Right forelimb (tissue), 1 donor: ENCODE results near the gene STAG1.
"Not testable (repeated sequence)": the region's sequence is repeated elsewhere in the genome, so short reads cannot be mapped to it uniquely, and the experiment has no call there.

Experiments used
- DNase-seq: peaks from one replicate; pipeline ENCODE4 v3.0.0-alpha.2; 2018

STAG1 gene

DNA sequence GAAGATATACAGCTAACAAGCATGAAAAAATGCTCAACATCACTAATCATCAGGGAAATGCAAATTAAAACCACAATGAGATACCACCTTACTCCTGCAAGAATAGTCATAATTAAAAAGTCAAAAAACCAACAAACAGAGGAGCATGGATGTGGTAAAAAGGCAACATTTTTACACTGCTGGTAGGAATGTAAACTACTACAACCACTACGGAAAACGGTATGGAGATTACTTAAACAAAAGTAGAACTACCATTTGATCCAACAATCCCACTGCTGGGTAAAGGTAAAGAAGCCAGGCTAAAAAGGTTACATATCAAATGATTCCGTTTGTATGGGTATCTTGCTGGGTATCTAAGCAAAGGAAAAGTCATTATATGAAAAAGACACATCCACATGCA lies 53.8 kb downstream of the STAG1 start:
- no peak for DNase-seq

DNA sequence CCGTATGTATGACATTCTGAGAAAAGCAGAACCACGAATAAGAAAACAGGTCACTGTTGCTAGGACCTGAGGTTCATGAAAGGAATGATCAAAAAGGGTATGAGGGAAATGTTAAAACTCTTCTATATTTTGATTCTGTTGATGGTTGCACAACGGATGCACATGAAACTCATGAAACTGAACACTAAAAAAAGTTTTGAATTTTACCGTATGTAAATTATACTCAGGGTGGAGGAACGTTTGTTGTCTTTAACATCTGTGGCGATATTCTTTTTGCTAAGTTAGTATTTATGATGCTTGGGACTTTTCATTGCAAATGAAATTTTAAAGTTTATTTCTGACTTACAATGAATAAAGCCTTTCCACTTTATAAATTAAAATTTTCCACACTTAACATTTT lies 55.4 kb downstream of the STAG1 start:
- DNase-seq: no peak

DNA sequence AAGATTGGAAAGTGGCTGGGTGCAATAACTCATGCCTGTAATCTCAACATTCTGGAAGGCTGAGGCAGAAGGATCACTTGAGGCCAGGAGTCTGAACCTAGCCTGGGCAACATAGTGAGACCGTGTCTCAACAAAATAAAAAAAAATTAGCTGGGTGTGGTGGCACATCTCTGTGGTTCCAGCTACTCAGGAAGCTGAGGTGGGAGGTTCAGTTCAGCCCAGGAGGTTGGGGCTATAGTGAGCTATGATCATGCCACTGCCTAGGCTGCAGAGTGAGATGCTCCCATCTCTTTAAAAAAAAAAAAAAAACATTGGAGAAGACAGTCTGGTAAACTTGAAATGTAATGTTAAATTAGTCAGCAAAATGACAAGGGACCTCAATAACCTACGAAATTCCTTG lies 57.9 kb downstream of the STAG1 start:
- DNase-seq: no peak

DNA sequence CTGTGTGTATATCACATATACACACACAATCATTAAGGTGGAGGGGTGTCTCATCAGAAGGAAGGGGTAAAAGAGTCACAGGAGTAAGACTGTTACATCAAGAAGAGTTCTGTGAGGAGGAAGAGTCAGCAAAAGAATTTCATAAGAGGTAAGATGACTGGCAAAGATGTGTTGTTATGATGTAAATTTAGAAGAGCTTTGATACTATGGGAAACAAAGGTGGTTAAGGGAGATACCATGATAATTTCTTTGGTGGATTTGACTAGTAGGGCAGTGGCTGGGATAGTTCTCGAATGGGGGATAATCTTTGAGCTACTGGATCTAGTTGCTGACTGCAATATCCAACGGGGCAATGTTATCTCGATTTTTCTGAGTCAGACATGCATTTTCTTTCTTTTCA lies 61.6 kb downstream of the STAG1 start:
- DNase-seq: no peak

DNA sequence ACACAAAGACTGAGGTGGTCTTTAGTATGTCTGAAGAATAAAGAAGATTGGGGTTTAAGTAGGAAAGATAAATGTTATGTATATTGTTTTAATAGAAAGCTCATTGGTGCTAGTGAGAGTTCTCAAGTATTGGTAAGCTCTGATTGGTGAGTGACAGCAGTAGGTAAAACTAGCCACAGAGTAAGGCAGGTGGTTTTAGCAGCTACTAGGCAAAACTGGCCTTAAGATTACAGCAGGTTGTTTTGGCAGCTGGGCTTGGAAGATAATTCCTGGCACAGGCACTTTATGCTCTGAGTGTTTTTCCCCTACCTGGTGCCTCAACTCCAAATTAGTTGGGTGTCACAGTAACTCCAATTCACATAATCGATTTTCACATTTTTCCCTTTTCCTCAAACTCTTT lies 66.3 kb downstream of the STAG1 start:
- no peak for DNase-seq

DNA sequence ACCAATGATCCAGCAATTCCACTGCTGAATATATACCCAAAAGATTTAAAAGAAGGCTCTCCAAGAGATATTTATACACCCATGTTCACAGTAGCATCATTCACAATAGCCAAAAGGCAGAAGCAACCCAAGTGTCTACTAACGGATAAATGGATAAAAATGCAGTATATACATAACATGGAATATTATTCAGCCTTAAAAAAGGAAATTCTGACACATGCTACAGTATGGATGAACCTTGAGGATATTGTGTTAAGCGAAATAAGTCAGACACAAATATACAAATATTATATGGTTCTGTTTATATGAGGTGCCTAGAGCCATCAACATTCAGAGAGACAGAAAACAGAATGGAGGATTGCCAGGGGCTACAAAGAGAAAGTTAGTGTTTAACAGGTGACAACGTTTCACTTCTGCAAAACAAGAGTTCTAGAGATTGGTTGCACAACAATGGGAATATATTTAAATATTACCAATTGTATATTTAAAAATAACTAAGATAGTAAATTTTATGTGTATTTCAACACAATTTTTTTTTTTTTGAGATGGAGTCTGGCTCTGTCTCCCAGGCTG lies 69.4 kb downstream of the STAG1 start:
- no peak for DNase-seq

DNA sequence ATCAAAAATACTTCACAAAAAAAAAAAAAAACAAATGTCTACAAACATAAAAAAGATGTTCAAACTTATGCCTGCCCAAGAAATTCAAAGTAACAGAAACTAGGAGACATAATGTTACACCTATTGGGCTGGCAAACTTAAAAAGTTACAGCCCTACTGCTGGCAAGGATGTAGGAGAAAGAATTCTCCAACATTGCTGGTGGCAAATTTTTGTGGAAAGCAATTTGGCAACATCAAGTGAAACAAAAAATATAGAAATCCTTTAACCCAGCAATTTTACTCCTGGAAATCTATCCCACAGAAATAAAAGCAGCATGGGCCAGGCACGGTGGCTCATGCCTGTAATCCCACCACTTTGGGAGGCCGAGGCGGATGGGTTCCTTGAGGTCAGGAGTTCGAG lies 73.2 kb downstream of the STAG1 start:
- no peak for DNase-seq

DNA sequence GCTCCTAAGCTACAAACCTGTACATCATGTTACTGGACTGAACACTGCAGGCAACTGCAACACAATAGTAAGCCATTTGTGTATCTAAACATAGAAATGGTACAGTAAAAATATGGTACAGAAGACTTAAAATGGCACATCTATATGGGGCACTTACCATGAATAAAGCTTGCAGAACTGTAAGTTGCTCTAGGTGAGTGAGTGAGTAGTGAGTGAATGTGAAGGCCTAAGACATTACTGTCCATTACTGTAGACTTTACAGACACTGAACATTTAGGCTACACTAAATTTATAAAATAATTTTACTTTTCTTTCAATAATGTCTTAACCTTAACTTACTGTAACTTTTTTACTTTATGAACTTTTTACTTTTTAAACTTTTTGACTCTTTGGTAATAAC lies 76.2 kb downstream of the STAG1 start:
- DNase-seq: no peak

DNA sequence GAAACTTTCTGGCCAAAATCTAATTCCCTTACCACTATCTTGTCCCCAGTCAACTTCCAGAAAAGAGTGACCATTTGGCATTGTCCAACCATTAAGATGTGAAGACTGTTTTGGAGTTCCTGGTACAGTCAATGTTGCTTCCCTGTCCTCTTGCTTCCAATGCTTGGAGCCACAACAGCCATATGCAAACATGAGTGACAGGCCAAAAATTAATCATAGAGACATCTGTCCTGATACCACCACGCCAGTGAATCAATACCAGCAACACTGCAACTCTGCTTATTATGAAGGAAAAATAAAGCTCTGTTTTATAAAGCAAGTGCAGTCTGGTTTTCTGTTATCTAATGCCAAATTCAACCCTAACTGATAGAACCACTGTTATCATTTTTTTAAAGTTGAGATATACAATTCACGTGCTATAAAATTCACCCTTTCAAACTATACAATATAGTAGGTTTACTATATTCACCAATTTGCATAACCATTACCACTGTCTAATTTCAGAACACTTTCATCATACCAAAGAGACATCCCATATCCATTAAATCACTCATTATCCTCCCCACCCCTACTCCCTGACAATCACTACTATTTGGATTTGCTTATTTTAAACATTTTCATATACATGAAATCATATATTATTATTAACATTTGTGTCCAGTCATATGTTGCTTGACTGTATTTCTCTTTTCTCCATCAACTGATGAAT lies 76.9 kb downstream of the STAG1 start:
- DNase-seq: no peak

DNA sequence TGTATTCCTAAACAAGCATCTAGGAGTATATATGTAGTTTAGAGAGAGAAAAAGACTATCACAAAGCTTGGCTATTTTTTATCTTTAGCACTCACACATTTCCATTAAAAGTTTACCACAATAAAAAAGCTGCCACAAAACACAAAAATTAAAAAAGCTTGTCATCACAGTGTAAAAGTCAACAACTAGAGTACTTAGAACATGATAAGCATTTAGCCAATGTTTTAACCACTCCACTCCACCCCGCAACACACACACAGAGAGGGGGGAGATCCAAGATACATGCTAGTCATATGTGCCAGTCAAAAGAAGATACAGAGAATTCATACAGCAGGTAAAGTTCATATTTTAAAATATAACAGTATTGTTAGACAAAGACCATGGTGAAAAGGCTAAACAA lies 79.7 kb downstream of the STAG1 start:
- no peak for DNase-seq

DNA sequence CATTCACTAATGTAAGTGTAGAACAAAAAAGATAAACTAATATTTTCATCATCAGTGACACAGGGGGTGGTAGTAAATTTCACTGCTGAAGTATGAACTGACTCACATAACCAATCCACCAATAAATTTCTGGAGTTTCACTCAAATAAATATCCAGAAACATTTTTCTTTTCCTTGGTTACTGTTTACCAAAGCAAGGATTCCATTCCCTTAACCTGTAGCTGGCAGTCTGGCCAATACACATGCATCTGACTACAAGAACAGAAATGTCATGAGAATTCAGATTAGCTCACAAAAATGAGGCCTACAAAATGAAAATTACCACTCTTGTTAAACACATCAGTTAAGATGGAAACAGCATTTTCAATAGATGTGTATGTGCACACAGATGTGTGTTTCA lies 80.3 kb downstream of the STAG1 start:
- DNase-seq: no peak

DNA sequence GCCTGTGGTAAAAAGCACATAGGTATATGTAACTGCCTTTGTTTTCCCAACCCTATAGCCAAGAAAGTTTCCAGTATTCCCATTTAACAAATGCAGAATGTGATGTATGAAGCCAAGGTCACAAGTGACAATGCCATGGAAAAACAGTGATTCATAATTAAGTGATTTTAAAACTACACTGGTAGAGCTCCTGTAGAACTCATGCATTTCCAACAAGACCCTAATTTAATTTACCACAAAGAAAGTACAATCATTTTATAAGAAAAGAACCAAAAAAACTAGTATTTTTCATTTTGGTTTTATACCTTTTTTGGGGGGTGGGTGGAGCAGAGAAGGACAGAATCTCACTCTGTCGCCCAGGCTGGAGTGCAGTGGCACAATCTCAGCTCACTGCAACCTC lies 82.0 kb downstream of the STAG1 start:
- no peak for DNase-seq

DNA sequence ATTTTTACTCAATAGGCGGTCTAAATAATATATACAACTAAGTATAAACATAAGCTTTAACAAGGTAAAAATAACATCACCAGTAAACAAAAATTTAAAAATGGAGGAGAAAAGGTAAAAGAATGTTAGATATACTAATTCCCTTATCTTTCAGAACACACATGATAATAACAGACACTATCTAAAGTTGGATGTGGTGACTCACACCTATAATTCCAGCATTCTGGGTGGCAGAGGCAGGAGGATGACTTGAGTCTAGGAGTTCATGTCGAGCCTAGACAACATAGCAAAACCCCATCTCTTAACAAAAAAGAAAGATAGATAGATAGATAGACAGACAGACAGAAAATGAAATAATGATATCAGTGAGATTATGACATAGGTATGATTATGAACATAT lies 85.1 kb downstream of the STAG1 start:
- DNase-seq: no peak

DNA sequence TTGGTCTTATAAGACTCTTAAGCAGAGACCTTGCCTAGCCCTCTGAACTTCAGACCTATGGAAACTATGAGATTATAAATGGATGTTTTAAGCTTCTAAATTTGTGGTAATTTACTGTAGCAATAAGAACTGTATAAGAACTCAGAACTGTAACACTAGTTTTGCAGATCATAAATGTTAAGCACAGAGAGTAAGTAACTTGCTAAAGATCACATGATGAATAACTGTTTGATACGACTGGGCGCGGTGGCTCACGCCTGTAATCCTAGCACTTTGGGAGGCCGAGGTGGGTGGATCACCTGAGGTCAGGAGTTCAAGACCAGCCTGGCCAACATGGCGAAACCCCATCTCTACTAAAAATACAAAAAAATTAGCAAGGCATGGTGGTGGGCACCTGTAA lies 85.9 kb downstream of the STAG1 start:
- DNase-seq: not testable (repeated sequence)

DNA sequence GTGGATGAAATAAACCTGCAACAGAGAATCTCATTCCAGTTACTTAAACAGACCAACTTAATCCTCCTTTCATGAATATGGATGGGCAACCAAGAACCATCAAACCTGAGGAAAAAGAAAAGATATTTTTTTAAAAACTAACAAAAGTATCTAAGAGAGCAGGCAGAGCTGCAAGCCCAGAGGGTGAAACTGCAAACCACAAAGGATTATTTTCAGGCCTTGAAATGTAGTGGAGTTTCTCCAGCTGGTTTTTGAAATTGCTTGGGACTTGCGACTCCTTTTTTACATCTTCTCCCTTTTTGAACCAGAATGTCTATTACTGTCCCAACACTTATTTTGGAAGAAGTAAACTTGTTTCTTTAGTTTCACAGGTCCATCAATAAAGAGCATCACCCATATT lies 87.4 kb downstream of the STAG1 start:
- no peak for DNase-seq

DNA sequence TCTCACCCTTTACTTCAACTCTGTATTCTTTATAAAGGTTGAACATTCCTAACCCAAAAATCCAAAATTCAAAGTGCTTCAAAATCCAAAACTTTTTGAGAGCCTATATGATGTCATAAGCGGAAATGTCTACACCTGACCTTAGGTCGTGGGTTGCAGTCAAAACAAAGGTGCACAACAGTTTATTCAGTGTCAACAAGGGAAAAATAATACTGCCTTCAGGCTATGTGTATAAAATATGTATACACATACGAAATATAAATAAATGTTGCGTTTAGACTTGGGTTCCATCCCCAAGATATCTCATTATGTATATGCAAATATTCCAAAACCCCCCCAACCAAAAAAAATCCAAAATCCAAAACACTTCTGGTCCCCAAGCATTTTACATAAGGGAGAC lies 90.9 kb downstream of the STAG1 start:
- no peak for DNase-seq

DNA sequence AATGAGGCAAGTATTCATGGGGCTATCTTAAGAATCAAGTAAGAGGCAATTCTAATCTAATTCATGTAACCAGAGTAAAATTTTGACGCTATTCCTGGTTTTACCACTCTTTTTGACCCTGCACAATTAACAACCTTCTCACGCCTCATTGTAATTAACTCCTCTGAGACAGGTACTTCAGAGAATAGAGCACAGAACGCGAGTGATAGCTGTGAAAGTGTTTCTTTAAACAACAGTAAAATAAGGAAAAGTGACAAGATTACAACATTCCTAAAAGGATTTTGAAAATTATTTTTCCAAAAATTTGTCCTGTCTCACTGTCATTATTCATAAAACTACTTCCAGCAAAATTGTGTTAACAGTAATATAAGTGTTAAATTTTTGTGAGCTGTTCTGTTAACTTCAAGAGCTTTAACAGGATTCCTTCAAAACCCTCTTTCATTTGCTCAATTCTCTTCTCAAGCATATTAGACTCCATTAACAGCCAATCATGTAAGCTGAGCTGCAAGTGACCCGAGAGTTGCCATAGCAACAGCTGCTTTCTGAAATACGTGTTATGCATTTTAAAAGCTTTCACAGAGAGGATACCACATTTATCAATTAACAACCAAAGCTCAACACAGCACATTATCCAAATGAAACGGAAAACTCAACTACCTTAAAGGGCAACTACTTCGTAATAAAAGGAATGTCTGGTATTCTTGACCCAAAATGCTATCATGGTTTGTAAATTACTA lies 93.1 kb downstream of the STAG1 start:
- no peak for DNase-seq

DNA sequence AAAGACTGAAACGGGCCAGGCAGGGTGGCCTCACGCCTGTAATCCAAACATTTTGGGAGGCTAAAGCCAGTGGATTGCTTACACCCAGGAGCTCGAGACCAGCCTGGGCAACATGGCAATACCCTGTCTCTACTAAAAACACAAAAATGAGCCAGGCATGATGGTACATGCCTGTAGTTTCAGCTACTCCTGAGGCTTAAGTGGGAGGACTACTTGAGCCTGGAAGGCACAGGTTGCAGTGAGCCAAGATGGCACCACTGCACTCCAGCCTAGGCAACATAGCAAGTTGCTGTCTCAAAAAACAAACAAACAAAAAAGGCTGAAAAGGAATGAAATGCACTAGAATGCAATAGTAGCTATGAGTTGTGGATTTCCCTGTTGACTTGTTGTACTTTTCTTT lies 94.7 kb downstream of the STAG1 start:
- no peak for DNase-seq

DNA sequence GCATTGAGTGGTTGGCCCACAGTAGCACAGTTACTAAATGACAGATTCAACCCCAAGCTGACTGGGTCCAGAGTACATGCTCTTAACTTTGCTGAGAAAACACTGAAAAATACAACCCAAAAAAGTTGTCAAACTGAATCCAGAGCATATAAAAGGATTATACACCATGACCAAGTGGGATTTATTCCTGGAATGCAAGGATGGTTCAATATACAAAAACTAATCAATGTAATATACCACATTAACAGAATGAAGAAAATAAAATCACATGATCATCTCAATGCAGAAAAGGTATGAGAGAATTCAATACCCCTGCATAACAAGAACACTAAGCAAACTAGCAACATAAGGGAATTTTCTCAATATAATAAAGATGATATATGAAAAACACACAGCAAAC lies 98.5 kb downstream of the STAG1 start:
- DNase-seq: no peak

DNA sequence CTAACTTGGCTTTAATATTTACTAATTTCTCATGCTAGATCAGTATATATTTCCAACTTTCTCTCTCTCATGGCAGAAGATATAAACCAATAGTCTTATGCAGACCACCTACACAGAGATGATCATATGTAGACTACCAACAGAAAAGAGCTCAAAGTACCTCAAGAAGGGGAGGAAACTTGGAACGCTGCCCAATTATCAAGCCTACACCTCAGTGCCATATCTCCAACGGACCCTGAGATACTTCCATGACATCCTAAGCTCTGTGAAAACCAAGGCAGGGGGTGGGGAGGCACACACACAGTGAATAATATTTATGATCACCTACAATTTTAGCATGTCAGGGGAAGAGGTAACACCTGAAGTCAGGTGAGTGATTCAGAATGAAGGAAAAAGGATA lies 100.6 kb downstream of the STAG1 start:
- no peak for DNase-seq

DNA sequence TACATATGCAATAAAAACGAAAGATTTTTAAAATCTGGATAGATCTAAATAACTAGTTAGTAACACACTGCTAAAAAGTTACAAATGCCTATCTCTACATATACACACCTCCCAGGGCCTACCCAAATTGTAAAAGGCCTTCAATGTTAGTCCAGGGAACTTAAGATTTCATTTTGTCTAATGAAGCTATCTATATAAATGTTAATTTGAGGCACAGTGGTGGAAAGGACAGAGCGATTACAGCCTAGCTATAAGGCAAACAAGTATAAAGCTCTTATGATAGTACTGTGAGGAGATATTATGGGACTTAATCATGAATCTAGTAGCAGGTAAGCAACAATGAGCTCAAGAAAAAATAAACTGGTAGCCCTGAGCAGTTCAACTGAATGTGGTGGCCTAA lies 101.7 kb downstream of the STAG1 start:
- no peak for DNase-seq

DNA sequence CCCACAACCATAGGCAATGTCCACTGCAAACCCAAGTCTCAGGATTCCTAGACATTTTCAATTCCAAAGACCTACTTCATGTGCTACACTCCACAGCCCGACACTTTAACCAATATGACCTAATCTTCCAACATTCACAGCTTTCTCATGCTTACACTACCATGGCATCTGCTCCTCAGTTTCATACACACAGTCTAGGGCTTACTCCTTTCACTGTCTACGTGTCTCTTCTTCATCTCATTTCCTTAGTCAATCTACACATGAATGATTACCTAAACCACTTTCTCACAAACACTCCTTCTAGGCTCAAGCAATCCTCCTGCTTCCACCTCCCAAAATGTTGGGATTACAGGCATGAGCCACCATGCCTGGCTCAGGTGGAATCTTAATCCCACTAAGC lies 106.3 kb downstream of the STAG1 start:
- DNase-seq: no peak

DNA sequence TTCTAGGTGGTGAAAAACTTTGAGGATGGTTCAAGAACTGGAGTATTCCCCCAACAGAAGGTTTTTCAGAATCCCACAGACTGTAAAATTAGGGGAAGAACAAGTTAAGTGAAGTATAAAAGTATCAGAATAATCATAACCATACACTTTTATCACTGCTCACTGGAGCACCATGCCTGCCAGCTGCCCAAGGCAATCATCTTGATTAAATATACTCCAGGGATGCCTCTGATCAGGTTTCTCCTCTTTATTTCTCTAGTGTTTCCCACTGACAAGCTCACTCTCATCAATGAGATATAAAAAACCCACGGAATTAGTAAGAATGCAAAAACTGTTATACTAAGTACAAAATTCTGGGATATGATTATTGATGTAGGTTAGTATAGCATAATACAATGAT lies 108.0 kb downstream of the STAG1 start:
- DNase-seq: no peak

DNA sequence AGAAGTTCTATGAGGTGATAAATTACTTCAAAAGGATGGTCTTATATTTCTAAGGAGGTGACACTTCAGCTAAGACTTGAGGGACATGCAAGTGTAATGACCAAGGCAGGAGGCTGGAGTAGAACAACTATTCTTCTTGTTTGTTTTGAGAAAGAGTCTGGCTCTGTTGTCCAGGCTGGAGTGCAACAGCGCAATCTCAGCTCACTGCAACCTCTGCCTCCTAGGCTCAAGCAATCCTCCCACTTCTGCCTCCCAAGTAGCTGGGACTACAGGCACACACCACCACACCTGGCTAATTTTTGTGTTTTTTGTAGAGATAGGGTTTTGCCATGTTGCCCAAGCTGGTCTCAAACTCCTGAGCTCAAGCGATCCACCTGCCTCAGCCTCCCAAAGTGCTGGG lies 108.8 kb downstream of the STAG1 start:
- not testable (repeated sequence) for DNase-seq

DNA sequence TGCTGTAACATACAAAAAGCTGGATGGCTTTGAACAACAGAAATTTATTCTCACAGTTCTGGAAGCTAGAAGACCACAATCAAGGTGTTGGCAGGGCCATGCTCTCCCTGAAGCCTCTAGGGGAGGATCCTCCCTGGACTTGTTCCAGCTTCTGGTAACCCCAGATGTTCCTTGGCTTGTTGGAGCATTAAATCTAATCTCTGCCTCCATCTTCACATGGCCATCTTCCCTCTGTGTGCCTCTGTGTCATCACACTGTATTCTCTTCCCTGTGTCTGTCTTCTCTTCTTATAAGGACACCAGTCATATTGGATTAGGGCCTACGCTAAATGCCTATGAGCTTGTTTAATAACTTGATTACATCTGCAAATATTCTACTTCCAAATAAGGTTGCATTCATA lies 109.5 kb downstream of the STAG1 start:
- DNase-seq: no peak
